ENCODE results near the gene MYH3.

MYH3 gene

GRCh38 chr17:10661437-10661836 is 4.3 kb upstream of the MYH3 start:
- H3K56ac ChIP-seq (ENCODE audit: low read length): no peak overlapping the region

GRCh38 chr17:10657879-10658278 is 770 bp upstream of the MYH3 start:
- no peak overlapping the region for H3K9ac ChIP-seq (ENCODE audit: low read length)
- H3K36me3 ChIP-seq (ENCODE audit: control insufficient read depth, insufficient read depth, low read length): no peaks in the 10 kb centered on the region
- no peaks in the 10 kb centered on the region for H3K79me2 ChIP-seq (ENCODE audit: control insufficient read depth, insufficient read depth, low read length)
- WGBS (ENCODE audit: extremely low coverage, insufficient coverage, low lambda C conversion rate): 100% methylated on average over 1 of the region's 10 CpGs
- H4K5ac ChIP-seq (ENCODE audit: low read length): no peak overlapping the region
- no peak overlapping the region for H3K4me2 ChIP-seq (ENCODE audit: low read length)
- H3K4me3 ChIP-seq (ENCODE audit: low read length): no peak overlapping the region
- no peak overlapping the region for H3K56ac ChIP-seq (ENCODE audit: low read length)
- DNase-seq: no peak
- H3K79me1 ChIP-seq (ENCODE audit: low read length): no peaks in the 10 kb centered on the region
- H2BK120ac ChIP-seq (ENCODE audit: low read depth, low read length): no peak overlapping the region
- H3K4ac ChIP-seq (ENCODE audit: low read depth, low read length): no peak overlapping the region
- H3K27ac ChIP-seq (ENCODE audit: low read depth, low read length): no peak overlapping the region
- no peaks in the 10 kb centered on the region for H3K4me1 ChIP-seq (ENCODE audit: control insufficient read depth, low read depth, low read length)
- no peak overlapping the region for H3K18ac ChIP-seq (ENCODE audit: low read length)
- no peaks in the 10 kb centered on the region for H3K27me3 ChIP-seq (ENCODE audit: insufficient read depth, low read length, poor library complexity)
- no peak overlapping the region for H3K23ac ChIP-seq (ENCODE audit: low read length)
- no peak overlapping the region for H2AK5ac ChIP-seq (ENCODE audit: low read length)
- no peak overlapping the region for H2BK5ac ChIP-seq (ENCODE audit: low read length)
- H4K8ac ChIP-seq (ENCODE audit: low read depth, low read length): no peak overlapping the region
- no peak overlapping the region for H2BK15ac ChIP-seq (replicated peaks; ENCODE audit: low read depth)

More at GRCh38 chr17:10661437-10661836, 4.3 kb upstream of the MYH3 start:
- H3K79me2 ChIP-seq (ENCODE audit: control insufficient read depth, insufficient read depth, low read length): no peaks in the 10 kb centered on the region
- no peak overlapping the region for H3K9ac ChIP-seq (ENCODE audit: low read length)
- no peak overlapping the region for H3K18ac ChIP-seq (ENCODE audit: low read length)
- no peaks in the 10 kb centered on the region for H3K79me1 ChIP-seq (ENCODE audit: low read length)
- H3K36me3 ChIP-seq (ENCODE audit: control insufficient read depth, insufficient read depth, low read length): no peaks in the 10 kb centered on the region
- H3K27ac ChIP-seq (ENCODE audit: low read depth, low read length): no peak overlapping the region
- no peak overlapping the region for H4K5ac ChIP-seq (ENCODE audit: low read length)
- no peak overlapping the region for H4K8ac ChIP-seq (ENCODE audit: low read depth, low read length)
- no peaks in the 10 kb centered on the region for H3K4me1 ChIP-seq (ENCODE audit: control insufficient read depth, low read depth, low read length)
- H2BK120ac ChIP-seq (ENCODE audit: low read depth, low read length): no peak overlapping the region
- H2AK5ac ChIP-seq (ENCODE audit: low read length): no peak overlapping the region
- no CpG with 5 or more reads among the region's 10 CpGs for WGBS (ENCODE audit: extremely low coverage, insufficient coverage, low lambda C conversion rate)
- no peak overlapping the region for H3K23ac ChIP-seq (ENCODE audit: low read length)
- H3K27me3 ChIP-seq (ENCODE audit: insufficient read depth, low read length, poor library complexity): no peaks in the 10 kb centered on the region
- DNase-seq: no peak
- H2BK15ac ChIP-seq (replicated peaks; ENCODE audit: low read depth): no peak overlapping the region
- H2BK5ac ChIP-seq (ENCODE audit: low read length): no peak overlapping the region
- H3K4me2 ChIP-seq (ENCODE audit: low read length): no peak overlapping the region
- H3K4me3 ChIP-seq (ENCODE audit: low read length): no peak overlapping the region
- no peak overlapping the region for H3K4ac ChIP-seq (ENCODE audit: low read depth, low read length)

DNA sequence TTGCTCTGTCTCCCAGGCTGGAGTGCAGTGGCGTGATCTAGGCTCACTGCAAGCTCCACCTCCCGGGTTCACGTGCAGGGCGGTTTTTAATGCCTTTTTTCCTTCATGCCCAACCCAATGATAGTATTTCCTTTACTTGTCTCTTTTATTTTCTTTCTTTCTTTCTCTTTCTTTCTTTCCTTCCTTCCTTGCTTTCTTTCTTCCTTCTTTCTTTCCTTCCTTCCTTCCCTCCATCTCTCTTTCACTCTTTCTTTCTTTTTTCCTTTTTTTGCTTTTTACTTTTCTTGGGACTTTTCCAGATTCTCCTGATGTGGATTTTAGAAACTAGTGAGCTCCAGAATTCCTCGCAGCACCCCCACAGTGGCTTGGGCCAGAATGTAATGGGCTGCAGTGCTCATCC is 3.1 kb downstream of the MYH3 start:
- DNase-seq: no peak
- Histone ChIP-seq H2BK15ac (replicated peaks; ENCODE audit: low read depth) (no peak overlapping the region), H3K56ac (ENCODE audit: low read length) (no peak overlapping the region), H2BK5ac (ENCODE audit: low read length) (no peak overlapping the region), H3K4me2 (ENCODE audit: low read length) (no peak overlapping the region), H3K9ac (ENCODE audit: low read length) (no peak overlapping the region), H4K8ac (ENCODE audit: low read depth, low read length) (no peak overlapping the region), H2BK120ac (ENCODE audit: low read depth, low read length) (no peak overlapping the region), H3K4ac (ENCODE audit: low read depth, low read length) (no peak overlapping the region), H3K79me2 (ENCODE audit: control insufficient read depth, insufficient read depth, low read length) (no peaks in the 10 kb centered on the region), H3K4me3 (ENCODE audit: low read length) (no peak overlapping the region), H4K5ac (ENCODE audit: low read length) (no peak overlapping the region), H3K4me1 (ENCODE audit: control insufficient read depth, low read depth, low read length) (no peaks in the 10 kb centered on the region), H3K27me3 (ENCODE audit: insufficient read depth, low read length, poor library complexity) (no peaks in the 10 kb centered on the region), H2AK5ac (ENCODE audit: low read length) (no peak overlapping the region), H3K79me1 (ENCODE audit: low read length) (no peaks in the 10 kb centered on the region), H3K27ac (ENCODE audit: low read depth, low read length) (no peak overlapping the region), H3K36me3 (ENCODE audit: control insufficient read depth, insufficient read depth, low read length) (no peaks in the 10 kb centered on the region), H3K18ac (ENCODE audit: low read length) (no peak overlapping the region), H3K23ac (ENCODE audit: low read length) (no peak overlapping the region)
- no CpG with 5 or more reads among the region's 5 CpGs for WGBS (ENCODE audit: extremely low coverage, insufficient coverage, low lambda C conversion rate)

GRCh38 chr17:10652984-10653659 is 4.0 kb downstream of the MYH3 start:
- Histone ChIP-seq H3K4me1 (ENCODE audit: control insufficient read depth, low read depth, low read length) (no peaks in the 10 kb centered on the region), H2AK5ac (ENCODE audit: low read length) (no peak overlapping the region), H3K79me1 (ENCODE audit: low read length) (no peaks in the 10 kb centered on the region), H3K27me3 (ENCODE audit: insufficient read depth, low read length, poor library complexity) (no peaks in the 10 kb centered on the region), H3K36me3 (ENCODE audit: control insufficient read depth, insufficient read depth, low read length) (no peaks in the 10 kb centered on the region), H3K79me2 (ENCODE audit: control insufficient read depth, insufficient read depth, low read length) (no peaks in the 10 kb centered on the region), H3K9ac (ENCODE audit: low read length) (no peak overlapping the region), H3K18ac (ENCODE audit: low read length) (no peak overlapping the region), H2BK120ac (ENCODE audit: low read depth, low read length) (no peak overlapping the region), H3K4me3 (ENCODE audit: low read length) (no peak overlapping the region), H3K27ac (ENCODE audit: low read depth, low read length) (no peak overlapping the region), H3K23ac (ENCODE audit: low read length) (no peak overlapping the region), H2BK15ac (replicated peaks; ENCODE audit: low read depth) (no peak overlapping the region), H3K4me2 (ENCODE audit: low read length) (no peak overlapping the region), H4K8ac (ENCODE audit: low read depth, low read length) (no peak overlapping the region), H4K5ac (ENCODE audit: low read length) (no peak overlapping the region), H3K56ac (ENCODE audit: low read length) (no peak overlapping the region), H2BK5ac (ENCODE audit: low read length) (no peak overlapping the region), H3K4ac (ENCODE audit: low read depth, low read length) (no peak overlapping the region)
- no peak for DNase-seq
- no CpG with 5 or more reads among the region's 11 CpGs for WGBS (ENCODE audit: extremely low coverage, insufficient coverage, low lambda C conversion rate)

- Histone ChIP-seq H3K4ac (ENCODE audit: low read depth, low read length) (no peak overlapping the region), H3K27ac (ENCODE audit: low read depth, low read length) (no peak overlapping the region), H2BK15ac (replicated peaks; ENCODE audit: low read depth) (no peak overlapping the region), H3K9ac (ENCODE audit: low read length) (no peak overlapping the region), H3K4me3 (ENCODE audit: low read length) (no peak overlapping the region), H4K5ac (ENCODE audit: low read length) (no peak overlapping the region), H4K8ac (ENCODE audit: low read depth, low read length) (no peak overlapping the region), H2BK120ac (ENCODE audit: low read depth, low read length) (no peak overlapping the region), H3K56ac (ENCODE audit: low read length) (no peak overlapping the region), H3K36me3 (ENCODE audit: control insufficient read depth, insufficient read depth, low read length) (no peaks in the 10 kb centered on the region), H2BK5ac (ENCODE audit: low read length) (no peak overlapping the region), H3K79me2 (ENCODE audit: control insufficient read depth, insufficient read depth, low read length) (no peaks in the 10 kb centered on the region), H2AK5ac (ENCODE audit: low read length) (no peak overlapping the region), H3K4me2 (ENCODE audit: low read length) (no peak overlapping the region), H3K18ac (ENCODE audit: low read length) (no peak overlapping the region), H3K4me1 (ENCODE audit: control insufficient read depth, low read depth, low read length) (no peaks in the 10 kb centered on the region), H3K79me1 (ENCODE audit: low read length) (no peaks in the 10 kb centered on the region), H3K23ac (ENCODE audit: low read length) (no peak overlapping the region), H3K27me3 (ENCODE audit: insufficient read depth, low read length, poor library complexity) (no peaks in the 10 kb centered on the region)
- DNase-seq: no peak
- WGBS (ENCODE audit: extremely low coverage, insufficient coverage, low lambda C conversion rate): no CpG with 5 or more reads among the region's 9 CpGs
Observed at GRCh38 chr17:10651927-10652326, 5.2 kb downstream of the MYH3 start.

- H3K79me2 ChIP-seq (ENCODE audit: control insufficient read depth, insufficient read depth, low read length): no peaks in the 10 kb centered on the region
- H2BK120ac ChIP-seq (ENCODE audit: low read depth, low read length): no peak overlapping the region
- no peak overlapping the region for H2AK5ac ChIP-seq (ENCODE audit: low read length)
- WGBS (ENCODE audit: extremely low coverage, insufficient coverage, low lambda C conversion rate): 100% methylated on average over 1 of the region's 5 CpGs
- H3K4me1 ChIP-seq (ENCODE audit: control insufficient read depth, low read depth, low read length): no peaks in the 10 kb centered on the region
- no peaks in the 10 kb centered on the region for H3K36me3 ChIP-seq (ENCODE audit: control insufficient read depth, insufficient read depth, low read length)
- DNase-seq: no peak
- H4K5ac ChIP-seq (ENCODE audit: low read length): no peak overlapping the region
- H3K56ac ChIP-seq (ENCODE audit: low read length): no peak overlapping the region
- no peak overlapping the region for H3K23ac ChIP-seq (ENCODE audit: low read length)
- H3K4me2 ChIP-seq (ENCODE audit: low read length): no peak overlapping the region
- no peak overlapping the region for H3K4ac ChIP-seq (ENCODE audit: low read depth, low read length)
- H3K79me1 ChIP-seq (ENCODE audit: low read length): no peaks in the 10 kb centered on the region
- no peak overlapping the region for H2BK5ac ChIP-seq (ENCODE audit: low read length)
- H3K9ac ChIP-seq (ENCODE audit: low read length): no peak overlapping the region
- no peak overlapping the region for H3K27ac ChIP-seq (ENCODE audit: low read depth, low read length)
- H3K18ac ChIP-seq (ENCODE audit: low read length): no peak overlapping the region
- H3K27me3 ChIP-seq (ENCODE audit: insufficient read depth, low read length, poor library complexity): no peaks in the 10 kb centered on the region
- no peak overlapping the region for H3K4me3 ChIP-seq (ENCODE audit: low read length)
- no peak overlapping the region for H2BK15ac ChIP-seq (replicated peaks; ENCODE audit: low read depth)
- no peak overlapping the region for H4K8ac ChIP-seq (ENCODE audit: low read depth, low read length)
Observed at GRCh38 chr17:10649602-10650001, 7.5 kb downstream of the MYH3 start.

All from mesendoderm (in vitro differentiated cells).